Mucosa of stomach (tissue), 1 donor: ENCODE data around the gene NOL9.

ENCODE experiments used
- H3K27me3 ChIP-seq: one replicate; pipeline ENCODE4 v1.7.0; 2013; ENCODE audit warnings: mild to moderate bottlenecking, low read length; ENCODE audit not compliant: control insufficient read depth, insufficient read depth
- H3K36me3 ChIP-seq: one replicate; pipeline ENCODE4 v1.7.0; 2013; ENCODE audit warnings: low read length; ENCODE audit not compliant: control insufficient read depth, insufficient read depth
- H3K4me1 ChIP-seq: one replicate; pipeline ENCODE4 v1.7.0; 2013; ENCODE audit warnings: mild to moderate bottlenecking, low read length; ENCODE audit not compliant: control insufficient read depth, insufficient read depth
- H3K4me3 ChIP-seq: one replicate; pipeline ENCODE4 v1.7.0; 2013; ENCODE audit warnings: low read length
- H3K9ac ChIP-seq: one replicate; pipeline ENCODE4 v1.7.0; 2013; ENCODE audit warnings: mild to moderate bottlenecking, low read length, moderate library complexity
- H3K9me3 ChIP-seq: one replicate; pipeline ENCODE4 v1.7.0; 2013; ENCODE audit warnings: mild to moderate bottlenecking, low read length, moderate library complexity; ENCODE audit not compliant: control insufficient read depth
- donor health status: Pancreatic carcinoma.

Gene NOL9

GRCh38 chr1:6511056-6511455 lies 43.3 kb downstream of the NOL9 start:
- H3K27me3 ChIP-seq: peaks cover 6% of the 10 kb centered on the region
- no peak overlapping the region for H3K9ac ChIP-seq
- no peak overlapping the region for H3K4me3 ChIP-seq
- H3K4me1 ChIP-seq: no peaks in the 10 kb centered on the region
- H3K9me3 ChIP-seq: no peaks in the 10 kb centered on the region
- H3K36me3 ChIP-seq: no peaks in the 10 kb centered on the region

GRCh38 chr1:6510493-6510892 lies 43.8 kb downstream of the NOL9 start:
- H3K4me3 ChIP-seq: no peak overlapping the region
- H3K36me3 ChIP-seq: no peaks in the 10 kb centered on the region
- no peaks in the 10 kb centered on the region for H3K4me1 ChIP-seq
- peaks cover 6% of the 10 kb centered on the region for H3K27me3 ChIP-seq
- no peak overlapping the region for H3K9ac ChIP-seq
- no peaks in the 10 kb centered on the region for H3K9me3 ChIP-seq

GRCh38 chr1:6509919-6510291 lies 44.4 kb downstream of the NOL9 start:
- H3K4me1 ChIP-seq: no peaks in the 10 kb centered on the region
- no peaks in the 10 kb centered on the region for H3K9me3 ChIP-seq
- H3K9ac ChIP-seq: no peak overlapping the region
- no peak overlapping the region for H3K4me3 ChIP-seq
- H3K36me3 ChIP-seq: no peaks in the 10 kb centered on the region
- H3K27me3 ChIP-seq: peaks cover 6% of the 10 kb centered on the region

GRCh38 chr1:6509220-6509918 lies 44.9 kb downstream of the NOL9 start:
- Histone ChIP-seq H3K4me1 (no peaks in the 10 kb centered on the region), H3K9me3 (no peaks in the 10 kb centered on the region), H3K36me3 (no peaks in the 10 kb centered on the region), H3K9ac (no peak overlapping the region), H3K27me3 (peaks cover 6% of the 10 kb centered on the region), H3K4me3 (no peak overlapping the region)

GRCh38 chr1:6508816-6509189 lies 45.5 kb downstream of the NOL9 start:
- peaks cover 6% of the 10 kb centered on the region for H3K27me3 ChIP-seq
- no peak overlapping the region for H3K4me3 ChIP-seq
- H3K9me3 ChIP-seq: no peaks in the 10 kb centered on the region
- no peak overlapping the region for H3K9ac ChIP-seq
- no peaks in the 10 kb centered on the region for H3K36me3 ChIP-seq
- no peaks in the 10 kb centered on the region for H3K4me1 ChIP-seq

- H3K9ac ChIP-seq: no peak overlapping the region
- H3K4me1 ChIP-seq: no peaks in the 10 kb centered on the region
- no peak overlapping the region for H3K4me3 ChIP-seq
- H3K36me3 ChIP-seq: no peaks in the 10 kb centered on the region
- H3K27me3 ChIP-seq: peaks cover 6% of the 10 kb centered on the region
- no peaks in the 10 kb centered on the region for H3K9me3 ChIP-seq
Measured at GRCh38 chr1:6508154-6508815, 46.0 kb downstream of the NOL9 start.

GRCh38 chr1:6507461-6507911 lies 46.8 kb downstream of the NOL9 start:
- H3K4me3 ChIP-seq: no peak overlapping the region
- no peaks in the 10 kb centered on the region for H3K36me3 ChIP-seq
- peaks cover 6% of the 10 kb centered on the region for H3K27me3 ChIP-seq
- H3K9me3 ChIP-seq: no peaks in the 10 kb centered on the region
- no peaks in the 10 kb centered on the region for H3K4me1 ChIP-seq
- no peak overlapping the region for H3K9ac ChIP-seq

GRCh38 chr1:6507037-6507428 lies 47.3 kb downstream of the NOL9 start:
- H3K27me3 ChIP-seq: peaks cover 8% of the 10 kb centered on the region
- no peak overlapping the region for H3K4me3 ChIP-seq
- no peaks in the 10 kb centered on the region for H3K36me3 ChIP-seq
- H3K4me1 ChIP-seq: peaks cover 2% of the 10 kb centered on the region
- no peaks in the 10 kb centered on the region for H3K9me3 ChIP-seq
- H3K9ac ChIP-seq: no peak overlapping the region

GRCh38 chr1:6506210-6507036 lies 47.9 kb downstream of the NOL9 start:
- H3K27me3 ChIP-seq: peaks cover 13% of the 10 kb centered on the region
- H3K36me3 ChIP-seq: no peaks in the 10 kb centered on the region
- H3K4me1 ChIP-seq: peaks cover 6% of the 10 kb centered on the region
- no peaks in the 10 kb centered on the region for H3K9me3 ChIP-seq
- H3K9ac ChIP-seq: no peak overlapping the region
- no peak overlapping the region for H3K4me3 ChIP-seq

- Histone ChIP-seq H3K36me3 (no peaks in the 10 kb centered on the region), H3K9me3 (no peaks in the 10 kb centered on the region), H3K27me3 (peaks cover 13% of the 10 kb centered on the region), H3K9ac (no peak overlapping the region), H3K4me1 (peaks cover 6% of the 10 kb centered on the region), H3K4me3 (no peak overlapping the region)
Measured at GRCh38 chr1:6505367-6506209, 48.7 kb downstream of the NOL9 start.

- H3K4me3 ChIP-seq: no peak overlapping the region
- no peak overlapping the region for H3K9ac ChIP-seq
- H3K9me3 ChIP-seq: no peaks in the 10 kb centered on the region
- peaks cover 6% of the 10 kb centered on the region for H3K4me1 ChIP-seq
- peaks cover 13% of the 10 kb centered on the region for H3K27me3 ChIP-seq
- H3K36me3 ChIP-seq: no peaks in the 10 kb centered on the region
Measured at GRCh38 chr1:6504887-6505286, 49.4 kb downstream of the NOL9 start.
